ENCODE results near the gene CHTOP.

Gene CHTOP

GRCh38 chr1:153693466-153693865 is 59.6 kb downstream of the CHTOP start:
- DNase-seq, result no peak
